ENCODE measurements around the gene OTUB2.

- TF ChIP-seq CTCF (conservative IDR thresholded peaks at IDR 0.05; ENCODE audit: low read length) (no peak), EZH2phosphoT487 (IDR thresholded peaks at IDR 0.05; ENCODE audit: borderline replicate concordance, low read depth, low read length) (no peak)
These were observed 3.1 kb downstream of the OTUB2 start for GRCh38 chr14:94029265-94029664.
